Suprapubic skin (tissue), 3 donors: ENCODE results near the gene TMEM208.

Source experiments
- EP300 ChIP-seq: sonication (generic); formaldehyde crosslinking; IDR thresholded peaks from one replicate; pipeline ENCODE4 v1.6.1; 2017; ENCODE audit warnings: antibody characterized with exemption
- TF ChIP-seq, protein P1 (sequence below), 2 donors: fragments of 200-600 bp in 1 of 2; fragments of 450-650 bp in 1 of 2; sonication (generic) in 1 of 2; IDR thresholded peaks; one replicate each; pipeline ENCODE4 v1.5.1; 2016 to 2019; ENCODE audit warnings: antibody characterized with exemption in 2 of 2, mild to moderate bottlenecking in 1 of 2, moderate library complexity in 1 of 2

DNA sequence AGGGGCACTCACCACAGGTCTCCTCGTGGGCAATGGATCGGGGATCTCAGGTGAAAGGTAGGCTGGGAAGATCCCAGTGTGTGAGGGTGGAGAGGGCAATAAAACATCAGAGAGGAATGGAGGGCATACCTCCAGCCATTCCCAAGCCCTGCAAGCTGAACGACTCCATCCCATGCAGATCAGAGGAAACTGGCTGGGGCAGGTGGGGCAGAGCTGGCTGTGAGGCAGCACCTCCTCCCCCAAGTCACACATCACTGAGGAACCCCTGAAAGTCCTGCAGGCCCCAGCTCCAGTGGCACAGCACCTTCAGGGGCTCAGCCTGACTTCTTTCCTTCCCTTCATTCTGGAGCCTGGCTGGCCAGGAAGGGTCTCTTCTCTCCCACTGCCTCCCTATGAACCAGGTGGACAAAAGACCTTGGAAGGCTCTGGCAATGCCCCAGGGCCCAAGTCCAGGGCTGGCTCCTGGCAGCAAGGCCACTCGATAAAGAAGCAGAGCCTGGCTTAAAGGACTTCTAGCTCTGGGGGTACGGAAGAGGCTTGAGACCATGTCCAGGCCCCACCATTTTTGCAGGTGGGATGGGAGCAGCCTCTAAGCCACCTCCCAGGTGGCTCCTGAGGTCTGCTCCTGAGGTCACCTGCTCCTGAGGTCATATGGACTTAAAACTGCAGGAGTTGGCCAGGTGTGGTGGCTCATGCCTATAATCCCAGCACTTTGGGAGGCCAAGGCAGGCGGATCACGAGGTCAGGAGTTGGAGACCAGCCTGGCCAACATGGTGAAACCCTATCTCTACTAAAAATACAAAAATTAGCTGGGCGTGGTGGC is 13.5 kb upstream of the TMEM208 start:
- TF ChIP-seq, protein P1, sequence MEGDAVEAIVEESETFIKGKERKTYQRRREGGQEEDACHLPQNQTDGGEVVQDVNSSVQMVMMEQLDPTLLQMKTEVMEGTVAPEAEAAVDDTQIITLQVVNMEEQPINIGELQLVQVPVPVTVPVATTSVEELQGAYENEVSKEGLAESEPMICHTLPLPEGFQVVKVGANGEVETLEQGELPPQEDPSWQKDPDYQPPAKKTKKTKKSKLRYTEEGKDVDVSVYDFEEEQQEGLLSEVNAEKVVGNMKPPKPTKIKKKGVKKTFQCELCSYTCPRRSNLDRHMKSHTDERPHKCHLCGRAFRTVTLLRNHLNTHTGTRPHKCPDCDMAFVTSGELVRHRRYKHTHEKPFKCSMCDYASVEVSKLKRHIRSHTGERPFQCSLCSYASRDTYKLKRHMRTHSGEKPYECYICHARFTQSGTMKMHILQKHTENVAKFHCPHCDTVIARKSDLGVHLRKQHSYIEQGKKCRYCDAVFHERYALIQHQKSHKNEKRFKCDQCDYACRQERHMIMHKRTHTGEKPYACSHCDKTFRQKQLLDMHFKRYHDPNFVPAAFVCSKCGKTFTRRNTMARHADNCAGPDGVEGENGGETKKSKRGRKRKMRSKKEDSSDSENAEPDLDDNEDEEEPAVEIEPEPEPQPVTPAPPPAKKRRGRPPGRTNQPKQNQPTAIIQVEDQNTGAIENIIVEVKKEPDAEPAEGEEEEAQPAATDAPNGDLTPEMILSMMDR (IDR thresholded peaks at IDR 0.05): no peak
- TF ChIP-seq EP300: no peak
